ENCODE results near the gene TIMM22.
"Not testable (repeated sequence)": the region's sequence is repeated elsewhere in the genome, so short reads cannot be mapped to it uniquely, and the experiment has no call there.

The TIMM22 gene

DNA sequence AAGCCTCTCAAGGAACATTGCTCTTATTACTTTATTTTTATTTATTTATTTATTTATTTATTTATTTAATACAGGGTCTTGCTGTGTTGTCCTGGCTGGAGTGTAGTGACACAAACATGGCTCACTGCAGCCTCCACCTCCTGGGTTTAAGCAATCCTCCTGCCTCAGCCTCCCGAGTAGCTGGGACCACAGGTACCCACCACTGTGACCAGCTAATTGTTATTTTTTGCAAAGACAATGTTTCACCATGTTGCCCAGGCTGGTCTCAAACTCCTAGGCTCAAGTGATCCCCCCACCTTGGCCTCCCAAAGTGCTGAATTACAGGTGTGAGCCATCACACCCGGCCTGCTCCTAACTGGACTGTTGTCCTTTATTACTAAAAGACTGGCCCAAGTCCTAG is 22.2 kb upstream of the TIMM22 start:
- DNase-seq, result not testable (repeated sequence)

DNA sequence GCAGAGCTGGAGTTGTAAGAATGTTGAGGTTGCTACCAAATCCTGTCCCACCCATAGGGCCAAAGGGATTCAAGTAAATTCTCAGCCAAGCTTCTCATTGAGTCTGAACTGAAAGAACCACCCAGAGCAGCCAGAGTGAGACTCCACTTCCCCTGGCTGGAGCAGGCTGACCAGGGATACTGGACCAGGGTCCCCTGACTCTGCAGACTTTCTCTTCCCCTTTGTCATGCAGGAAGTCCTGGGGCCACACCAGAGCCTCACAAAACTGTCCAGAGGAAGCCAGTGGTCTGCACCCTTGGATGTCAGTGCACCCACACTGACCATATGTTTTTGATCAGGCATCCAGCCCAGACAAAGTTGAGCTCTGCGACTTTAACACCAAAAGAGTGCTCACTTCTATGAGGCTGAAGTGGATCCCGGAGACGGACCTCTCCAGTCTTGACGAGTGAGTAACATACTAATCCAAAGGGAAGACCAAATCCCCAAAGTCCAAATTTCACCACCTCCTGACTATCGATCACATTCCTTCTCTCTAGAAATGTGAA is 21.5 kb upstream of the TIMM22 start:
- no peak for DNase-seq

- DNase-seq, result no peak
These were observed 20.6 kb upstream of the TIMM22 start for GRCh38 chr17:976312-976711.

DNA sequence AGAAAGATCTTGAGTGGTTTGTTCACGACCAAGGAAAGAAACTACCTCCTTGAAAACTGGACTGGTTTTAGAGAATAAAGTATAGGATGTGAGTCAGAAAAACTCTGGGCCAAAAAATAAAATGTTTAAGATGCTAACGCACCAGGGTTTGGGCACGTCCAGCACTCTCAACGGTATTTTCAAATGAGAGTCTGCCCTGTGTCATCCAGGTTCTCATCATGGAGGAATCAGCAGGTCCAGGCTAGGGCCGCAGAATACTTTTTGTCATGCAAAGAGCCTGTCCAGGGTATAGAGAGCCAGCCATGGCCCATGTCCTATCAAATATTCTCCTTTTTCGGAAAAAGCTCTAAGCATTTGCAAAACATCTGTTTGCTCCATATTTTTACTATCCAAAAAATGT is 19.8 kb upstream of the TIMM22 start:
- DNase-seq, result no peak

- DNase-seq, result no peak
These were observed 18.5 kb upstream of the TIMM22 start for GRCh38 chr17:978103-979093.

DNA sequence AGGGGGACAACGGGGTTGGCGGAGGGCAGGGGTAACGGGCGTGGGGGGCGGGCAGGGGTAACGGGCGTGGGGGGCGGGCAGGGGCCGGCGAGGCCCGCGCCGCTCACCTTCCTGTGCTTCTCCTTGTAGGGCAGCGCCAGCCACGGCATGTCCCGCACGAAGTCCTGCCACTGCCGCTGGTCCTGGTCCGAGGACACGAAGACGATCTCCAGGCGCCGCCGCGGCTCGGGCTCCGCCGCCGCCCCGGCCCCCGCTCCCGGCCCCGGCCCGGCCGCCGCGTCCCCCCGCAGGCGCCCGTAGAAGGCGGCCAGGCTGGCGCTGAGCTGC is 17.8 kb upstream of the TIMM22 start:
- no peak for DNase-seq

GRCh38 chr17:979539-980405 is 17.2 kb upstream of the TIMM22 start, which contains the start of gene NXN:
NXN (minus strand) TSS chr17:979776.
- DNase-seq, result peak; percentile 73

GRCh38 chr17:980406-981291 is 16.3 kb upstream of the TIMM22 start:
- DNase-seq, result peak; percentile 89

DNA sequence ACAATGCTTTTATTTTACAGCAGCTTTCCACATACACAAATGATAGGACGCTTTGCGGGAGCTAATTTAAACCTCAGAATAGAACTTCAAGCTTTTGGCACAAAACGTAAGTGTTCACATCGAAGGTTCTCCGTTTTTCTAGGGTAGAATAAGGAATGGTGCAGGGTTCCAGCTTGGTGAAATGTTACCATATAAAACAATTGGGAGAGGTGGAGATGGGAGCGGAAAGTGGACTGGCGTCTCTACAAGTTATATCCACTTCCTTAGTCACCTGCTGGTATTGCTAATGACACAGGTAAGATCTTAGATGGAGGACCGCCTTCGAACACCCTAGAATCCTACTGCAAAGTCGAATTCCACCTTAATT is 15.7 kb upstream of the TIMM22 start:
- DNase-seq, result no peak

- no peak for DNase-seq
These were observed 13.0 kb upstream of the TIMM22 start for GRCh38 chr17:983921-984320.

DNA sequence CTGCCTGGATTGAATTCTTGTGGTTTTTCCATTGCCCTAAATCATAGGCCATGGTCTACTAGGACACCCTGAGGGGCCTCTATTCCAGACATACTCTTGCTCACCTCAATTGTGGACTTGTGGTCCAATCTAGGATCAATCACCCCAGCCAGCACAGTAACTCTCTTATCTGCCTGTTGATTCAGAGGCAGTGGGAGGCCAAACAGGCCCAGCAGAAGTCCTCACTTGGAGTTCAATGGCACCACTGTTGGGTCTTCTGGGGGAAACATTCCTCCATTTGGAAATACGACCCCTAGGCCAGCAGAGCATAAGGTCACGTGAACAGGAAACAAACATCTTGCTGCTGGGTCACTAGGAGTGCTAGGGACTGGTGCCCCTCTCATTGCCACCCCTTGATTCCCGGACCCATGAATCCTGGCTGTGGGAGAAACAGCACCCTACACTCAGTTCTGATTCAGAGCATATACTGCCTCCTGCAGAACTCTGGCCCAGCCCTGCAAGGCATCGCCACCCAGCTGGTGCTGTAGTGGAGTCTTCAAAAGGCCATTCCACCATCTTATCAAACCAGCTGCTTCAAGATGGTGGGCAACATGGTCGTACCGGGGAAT is 10.5 kb upstream of the TIMM22 start:
- DNase-seq, result no peak

- DNase-seq, result no peak
These were observed 9.0 kb upstream of the TIMM22 start for GRCh38 chr17:987931-988330.

GRCh38 chr17:988561-988960 is 8.4 kb upstream of the TIMM22 start:
- no peak for DNase-seq

DNA sequence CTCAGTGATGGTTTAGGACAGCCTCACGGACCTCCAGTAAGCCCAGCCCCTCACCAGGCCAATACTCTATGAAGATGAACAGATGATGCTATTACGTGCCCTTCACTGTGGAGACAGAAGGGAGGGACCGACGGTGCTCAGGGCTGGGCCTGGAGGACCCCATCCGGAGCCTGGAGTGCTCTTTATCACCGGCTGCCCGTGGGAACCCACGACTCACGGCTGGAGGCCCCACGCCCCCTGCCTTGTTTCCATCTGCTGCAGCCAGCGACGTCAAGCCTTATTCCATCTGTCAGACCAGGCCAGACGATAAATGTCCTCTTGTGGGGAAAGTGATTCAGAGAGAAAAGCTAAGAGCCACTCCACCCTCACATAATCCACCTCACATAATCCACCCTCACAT is 4.0 kb upstream of the TIMM22 start:
- no peak for DNase-seq

DNA sequence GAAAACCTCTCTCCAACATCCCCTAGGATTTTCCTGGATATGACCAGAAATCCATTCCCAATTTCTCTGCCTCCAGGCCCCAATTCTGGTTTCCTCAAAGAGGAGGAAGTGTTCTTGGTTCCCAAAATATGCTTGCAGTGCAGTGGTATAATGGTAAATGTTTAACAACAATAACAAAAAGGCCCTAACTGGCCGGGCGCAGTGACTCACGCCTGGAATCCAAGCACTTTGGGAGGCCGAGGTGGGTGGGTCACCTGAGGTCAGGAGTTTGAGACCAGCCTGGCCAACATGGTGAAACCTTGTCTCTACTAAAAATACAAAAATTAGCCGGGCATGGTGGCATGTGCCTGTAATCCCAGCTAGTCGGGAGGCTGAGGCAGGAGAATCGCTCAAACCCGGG is 1.6 kb upstream of the TIMM22 start:
- DNase-seq, result not testable (repeated sequence)

DNA sequence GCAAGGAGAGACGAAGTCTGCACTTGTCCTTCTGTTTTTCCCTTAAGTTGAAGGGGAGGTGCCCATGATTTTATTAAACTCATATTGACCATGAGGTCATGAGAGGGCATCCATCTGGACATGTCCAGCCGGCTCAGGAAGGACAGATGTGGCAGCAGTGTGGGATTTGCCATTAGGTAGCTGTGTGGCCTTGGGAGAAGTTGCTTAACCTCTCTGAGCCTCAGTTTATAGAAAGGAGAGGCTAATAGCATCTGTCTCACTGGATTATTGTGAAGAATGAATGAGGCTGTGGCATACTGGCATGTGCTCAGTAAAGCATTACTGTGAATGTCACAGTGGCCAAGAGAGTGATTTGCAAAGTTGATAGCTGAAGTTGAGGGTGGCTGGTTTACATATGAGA is 1.2 kb downstream of the TIMM22 start:
- no peak for DNase-seq

- DNase-seq, result no peak
These were observed 3.9 kb downstream of the TIMM22 start for GRCh38 chr17:1000597-1001461.

DNA sequence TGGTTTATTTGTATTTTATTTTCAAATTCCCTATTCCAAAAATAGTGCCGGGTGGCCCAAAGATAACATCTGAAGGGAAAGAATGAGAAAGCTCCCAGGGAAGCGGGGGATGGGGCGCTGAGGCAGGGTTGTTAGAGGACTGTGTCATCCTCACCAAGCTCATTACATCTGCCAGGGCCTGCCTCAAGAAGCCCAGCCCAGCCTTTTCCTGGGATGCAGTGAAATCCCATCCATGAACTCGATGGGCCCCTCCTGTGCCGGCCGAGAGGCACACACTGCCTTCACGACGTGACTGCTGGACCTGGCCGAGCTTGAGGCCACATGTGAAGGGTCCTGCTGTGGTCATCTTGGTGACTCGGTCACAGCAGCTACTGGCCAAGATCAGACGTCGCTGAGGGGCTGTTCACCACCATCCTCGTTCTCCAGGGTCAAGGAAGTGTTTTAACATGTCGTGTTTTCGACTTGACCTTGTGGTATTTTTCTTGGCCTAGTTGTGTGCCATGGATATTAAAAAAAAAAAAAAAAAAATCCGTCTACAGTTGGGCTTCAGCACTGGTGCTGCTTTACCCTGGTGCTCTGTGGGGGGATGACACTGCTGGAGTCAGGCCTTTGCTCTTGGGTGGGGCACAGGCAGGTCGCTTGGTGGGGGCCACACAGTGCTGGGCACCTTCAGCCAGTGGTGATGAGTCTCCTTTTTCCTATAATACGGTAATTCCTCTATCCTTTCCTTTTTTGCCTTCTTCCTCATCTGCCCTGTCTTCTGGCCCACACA is 4.9 kb downstream of the TIMM22 start:
- DNase-seq, result no peak

- DNase-seq, result no peak
These were observed 5.5 kb downstream of the TIMM22 start for GRCh38 chr17:1002412-1002753.

DNA sequence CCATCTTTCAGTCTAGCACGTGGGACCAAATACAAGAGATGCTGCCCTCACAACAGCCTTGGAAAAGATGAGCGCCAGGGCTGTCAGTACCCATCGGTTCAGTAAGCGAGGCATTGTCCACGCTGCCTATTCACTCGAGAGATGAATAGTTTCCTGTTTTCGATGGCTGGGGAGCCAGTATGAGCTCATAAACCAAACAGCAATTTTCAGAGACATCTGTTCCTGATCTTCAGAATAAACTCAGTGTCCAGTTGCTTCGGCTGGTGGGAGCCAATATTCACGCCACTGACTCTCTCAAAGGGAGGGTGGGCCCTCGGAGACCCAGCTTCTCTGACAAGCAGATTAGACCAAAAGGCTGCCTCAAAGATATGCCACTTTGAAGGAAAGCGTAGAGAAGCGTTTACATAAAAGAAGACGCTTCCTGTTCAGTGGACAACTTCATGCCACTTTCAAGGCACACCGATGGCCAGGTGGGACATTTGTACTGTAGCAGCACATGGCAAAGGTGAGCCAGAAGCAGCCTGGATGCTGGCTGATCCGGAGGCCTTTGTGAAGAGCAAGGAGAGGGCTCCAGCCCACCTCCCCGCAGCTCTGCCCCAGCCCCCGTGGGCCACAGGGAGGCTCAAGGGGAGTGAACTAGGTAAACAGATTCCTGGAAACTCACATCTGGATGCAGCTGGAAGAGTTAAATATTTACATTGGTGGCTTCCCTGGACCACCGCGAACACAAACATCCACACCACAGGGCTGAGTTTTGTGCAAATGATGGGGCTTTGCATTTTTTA is 6.0 kb downstream of the TIMM22 start:
- DNase-seq, result no peak
